GM19238 (cell line): ENCODE results near the gene HNRNPC.
A peak's percentile ranks its signal among the peaks of the same experiment; 100 is the strongest.
"Not testable (repeated sequence)": the region's sequence is repeated elsewhere in the genome, so short reads cannot be mapped to it uniquely, and the experiment has no call there.

ENCODE experiments used
- DNase-seq: peaks from one replicate; pipeline ENCODE4 v3.0.0; 2011; ENCODE audit warnings: low spot score; ENCODE audit not compliant: insufficient read length

The HNRNPC gene

GRCh38 chr14:21269252-21270046 lies at the start of gene HNRNPC:
HNRNPC (minus strand) TSS chr14:21269442; CDS start chr14:21234193, 35,249 bp downstream.
- DNase-seq, result peak; percentile 87

DNA sequence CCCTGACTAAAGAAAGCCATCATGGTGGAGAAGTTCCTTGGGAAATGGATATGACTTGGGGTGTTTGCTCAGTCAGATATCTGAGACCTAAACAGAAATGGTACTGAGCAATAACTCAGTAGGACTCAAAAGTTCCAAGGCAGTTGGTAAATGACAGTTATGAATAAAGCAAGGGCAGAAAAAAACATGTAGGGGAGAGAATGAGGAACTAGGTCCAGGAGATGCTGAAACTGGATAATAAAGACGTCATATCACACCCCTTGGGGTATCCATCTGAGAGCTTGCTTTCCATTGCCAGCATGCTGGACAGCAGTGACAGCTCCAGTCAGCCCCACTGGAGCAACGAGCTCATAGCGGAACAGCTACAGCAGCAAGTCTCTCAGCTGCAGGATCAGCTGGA lies 48.2 kb upstream of the HNRNPC start:
- no peak for DNase-seq

DNA sequence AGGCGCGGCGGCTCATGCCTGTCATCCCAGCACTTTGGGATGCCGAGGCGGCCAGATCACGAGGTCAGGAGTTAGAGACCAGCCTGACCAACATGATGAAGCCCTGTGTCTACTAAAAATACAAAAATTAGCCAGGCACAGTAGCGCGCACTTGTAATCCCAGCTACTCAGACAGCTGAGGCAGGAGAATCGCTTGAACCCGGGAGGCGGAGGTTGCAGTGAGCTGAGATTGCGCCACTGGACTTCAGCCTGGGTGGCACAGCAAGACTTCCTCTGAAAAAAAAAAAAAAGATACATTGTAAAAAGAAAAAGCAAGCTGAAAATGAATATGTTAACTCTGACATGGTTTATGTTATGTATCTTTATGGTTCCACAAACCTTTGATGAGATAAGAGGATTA lies 44.3 kb upstream of the HNRNPC start:
- DNase-seq, result no peak

DNA sequence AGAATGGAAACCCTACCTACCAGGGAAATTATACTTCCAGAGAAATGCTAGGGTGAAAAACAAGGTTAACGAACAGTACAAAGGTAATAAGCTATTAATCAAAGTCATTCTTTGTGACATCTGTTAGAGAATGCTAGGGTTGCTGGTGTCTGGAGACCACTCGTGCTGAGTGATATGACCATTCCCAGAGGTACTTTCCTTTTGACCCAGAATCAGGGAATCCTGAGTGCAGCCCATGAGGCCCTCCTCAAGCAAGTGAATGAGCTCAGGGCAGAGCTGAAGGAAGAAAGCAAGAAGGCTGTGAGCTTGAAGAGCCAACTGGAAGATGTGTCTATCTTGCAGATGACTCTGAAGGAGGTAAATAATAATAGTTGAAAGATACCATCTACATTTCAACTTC lies 42.4 kb upstream of the HNRNPC start:
- DNase-seq, result no peak

DNA sequence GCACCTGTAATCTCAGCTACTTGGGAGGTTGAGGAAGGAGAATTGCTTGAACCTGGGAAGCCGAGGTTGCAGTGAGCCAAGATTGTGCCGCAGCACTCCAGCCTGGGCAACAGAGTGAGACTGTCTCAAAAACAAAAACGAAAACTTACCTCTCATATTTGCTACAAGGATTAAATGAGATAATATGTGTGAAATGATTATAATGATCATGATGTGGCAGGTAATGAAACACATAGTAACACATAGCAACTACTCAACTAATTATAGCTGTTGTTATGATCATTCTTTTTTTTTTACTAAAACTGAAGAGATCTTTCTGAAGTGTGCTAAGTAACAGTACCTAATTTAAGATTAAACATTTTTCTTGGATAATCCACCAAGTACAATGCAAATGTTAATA lies 40.7 kb upstream of the HNRNPC start:
- no peak for DNase-seq

DNA sequence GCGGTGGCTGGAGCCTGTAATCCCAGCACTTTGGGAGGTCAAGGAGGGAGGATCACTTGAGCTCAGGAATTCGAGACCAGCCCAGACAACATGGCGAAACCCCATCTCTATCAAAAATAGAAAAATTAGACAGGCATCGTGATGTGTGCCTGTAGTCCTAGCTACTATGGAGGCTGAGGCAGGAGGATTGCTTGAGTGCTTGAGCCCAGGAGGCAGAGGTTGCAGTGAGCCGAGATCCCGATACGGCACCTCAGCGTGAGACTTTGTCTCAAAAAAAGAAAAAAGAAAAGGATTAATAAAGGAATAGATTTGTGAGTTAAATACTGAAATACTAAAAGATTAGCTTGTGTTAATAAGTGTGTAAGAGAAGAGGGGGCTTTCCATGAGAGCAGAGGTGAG lies 40.0 kb upstream of the HNRNPC start:
- DNase-seq, result no peak

GRCh38 chr14:21308479-21309237 lies 39.4 kb upstream of the HNRNPC start:
- peak; percentile 44 for DNase-seq

GRCh38 chr14:21308132-21308478 lies 38.9 kb upstream of the HNRNPC start:
- no peak for DNase-seq

DNA sequence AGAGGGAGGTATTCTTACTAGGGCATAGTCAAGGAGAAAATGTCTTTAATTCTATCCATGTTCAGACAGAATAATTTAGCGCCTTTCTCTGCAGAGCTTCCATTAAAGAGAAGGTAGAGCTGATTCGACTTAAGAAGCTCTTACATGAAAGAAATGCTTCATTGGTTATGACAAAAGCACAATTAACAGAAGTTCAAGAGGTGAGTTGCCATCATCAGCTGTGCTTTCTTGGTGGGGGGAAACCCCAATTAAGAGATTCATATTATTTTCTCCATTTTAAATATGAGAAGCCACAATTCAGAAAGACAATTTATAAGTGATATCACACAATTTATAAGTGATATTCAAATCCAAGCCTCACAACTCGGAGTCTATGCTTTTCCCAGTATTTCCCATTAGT lies 38.4 kb upstream of the HNRNPC start:
- DNase-seq, result no peak

- DNase-seq, result not testable (repeated sequence)
These were observed 33.5 kb upstream of the HNRNPC start for GRCh38 chr14:21302836-21303140.

DNA sequence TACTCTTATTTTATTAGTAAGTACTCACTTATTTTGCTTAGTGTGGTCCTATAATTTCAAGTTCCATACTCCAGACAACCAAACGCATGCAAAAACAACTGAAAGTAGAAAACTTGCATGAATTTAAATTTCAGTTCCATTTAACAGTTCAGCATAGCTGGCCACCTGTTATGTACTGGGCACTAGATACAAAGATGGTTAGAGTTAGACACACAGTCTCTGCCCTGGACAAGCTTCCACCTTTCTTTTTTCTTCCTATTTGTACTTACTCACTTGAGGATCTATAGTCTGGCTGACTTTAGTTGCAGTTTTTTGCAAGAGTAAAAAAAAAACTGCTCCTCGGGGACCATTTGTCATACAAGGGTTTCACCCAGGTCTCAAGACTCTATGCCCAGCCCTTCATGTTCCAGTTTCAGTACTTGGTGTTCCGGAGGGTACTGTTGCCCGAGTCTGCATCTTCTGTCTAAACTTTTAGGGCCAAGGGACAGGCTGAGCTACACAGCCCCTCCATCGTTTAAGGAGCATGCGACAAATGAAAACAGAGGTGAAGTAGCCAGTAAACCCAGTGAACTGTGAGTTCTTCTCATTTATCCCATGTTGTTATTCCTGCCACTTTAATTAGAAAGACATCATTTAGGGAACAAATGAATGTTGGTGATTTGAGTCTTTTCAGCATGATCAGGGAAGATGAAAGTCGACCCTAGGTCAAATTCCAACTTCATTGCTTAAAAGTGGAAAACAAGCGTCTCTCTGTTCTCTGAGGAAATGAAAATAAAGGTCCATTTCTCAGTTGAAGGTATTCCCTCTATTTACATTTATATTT lies 33.0 kb upstream of the HNRNPC start:
- no peak for DNase-seq

GRCh38 chr14:21300892-21301291 lies 31.6 kb upstream of the HNRNPC start:
- no peak for DNase-seq

DNA sequence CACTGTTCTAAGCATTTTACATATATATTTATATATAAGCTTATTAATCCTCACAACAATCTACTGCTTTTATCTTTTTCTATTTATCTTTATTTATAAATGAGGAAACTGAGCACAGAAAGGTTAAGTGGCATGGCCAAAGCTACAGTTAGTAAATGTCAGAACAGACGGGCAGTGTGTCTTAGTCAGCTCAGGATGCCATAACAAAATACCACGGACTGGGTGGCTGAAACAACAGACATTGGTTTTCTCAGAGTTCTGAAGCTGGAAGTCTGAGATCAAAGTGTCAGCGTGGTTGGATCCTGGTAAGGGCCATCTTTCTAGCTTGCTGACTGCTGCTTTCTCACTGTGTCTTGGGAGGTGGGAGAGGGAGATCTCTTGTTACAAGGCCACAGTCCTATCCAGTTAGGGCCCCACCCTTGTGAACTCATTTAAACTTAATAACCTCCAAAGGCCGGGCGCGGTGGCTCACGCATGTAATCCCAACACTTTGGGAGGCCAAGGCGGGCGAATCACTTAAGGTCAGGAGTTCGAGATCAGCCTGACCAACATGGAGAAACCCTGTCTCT lies 30.4 kb upstream of the HNRNPC start:
- no peak for DNase-seq

DNA sequence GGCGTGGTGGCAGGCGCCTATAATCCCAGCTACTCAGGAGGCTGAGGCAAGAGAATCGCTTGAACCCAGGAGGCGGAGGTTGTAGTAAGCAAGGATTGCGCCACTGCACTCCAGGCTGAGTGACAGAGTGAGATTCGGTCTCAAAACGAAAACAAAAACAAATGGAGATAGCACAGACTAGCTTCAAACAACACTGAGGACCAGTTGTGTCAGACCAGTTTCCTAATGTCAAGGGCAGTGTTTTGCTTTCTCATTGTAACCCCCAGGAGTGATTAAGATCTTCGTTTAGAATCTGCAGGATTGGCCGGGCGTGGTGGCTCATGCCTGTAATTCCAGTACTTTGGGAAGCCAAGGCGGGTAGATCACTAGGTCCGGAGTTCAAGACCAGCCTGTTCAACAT lies 29.1 kb upstream of the HNRNPC start:
- no peak for DNase-seq

DNA sequence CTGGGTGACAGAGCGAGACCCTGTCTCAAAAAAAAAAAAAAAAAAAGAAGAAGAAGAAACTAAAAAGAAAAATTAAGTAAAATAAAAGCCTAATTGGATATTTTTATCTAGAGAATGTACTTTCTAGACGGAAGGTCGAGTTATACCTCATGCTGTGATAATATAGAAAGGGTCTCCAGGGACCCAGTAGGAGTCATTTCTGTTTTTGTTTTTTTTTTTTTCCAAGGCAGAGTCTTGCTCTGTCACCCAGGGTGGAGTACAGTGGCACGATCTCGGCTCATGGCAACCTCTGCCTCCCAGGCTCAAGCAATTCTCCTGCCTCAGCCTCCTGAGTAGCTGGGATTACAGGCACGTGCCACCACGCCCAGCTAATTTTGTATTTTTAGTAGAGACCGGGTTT lies 24.8 kb upstream of the HNRNPC start:
- DNase-seq, result not testable (repeated sequence)

DNA sequence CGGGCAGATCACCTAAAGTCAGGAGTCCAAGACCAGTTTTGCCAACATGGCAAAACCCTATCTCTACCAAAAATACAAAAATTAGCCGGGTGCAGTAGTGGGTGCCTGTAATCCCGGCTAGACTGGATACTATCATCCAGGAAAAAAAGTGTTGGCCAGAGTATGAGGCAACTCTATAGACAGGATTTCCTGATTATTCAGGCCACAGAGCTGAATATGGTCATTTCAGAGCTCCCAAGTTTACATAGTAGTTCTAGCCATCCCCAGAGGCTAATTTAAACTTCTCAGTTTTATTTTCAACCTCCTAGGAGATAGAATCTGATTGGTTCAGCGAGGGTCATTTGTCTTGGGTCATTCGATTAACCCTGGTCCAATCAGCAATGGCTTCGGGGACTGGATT lies 17.9 kb upstream of the HNRNPC start:
- DNase-seq, result no peak

GRCh38 chr14:21286516-21286915 lies 17.3 kb upstream of the HNRNPC start:
- not testable (repeated sequence) for DNase-seq

DNA sequence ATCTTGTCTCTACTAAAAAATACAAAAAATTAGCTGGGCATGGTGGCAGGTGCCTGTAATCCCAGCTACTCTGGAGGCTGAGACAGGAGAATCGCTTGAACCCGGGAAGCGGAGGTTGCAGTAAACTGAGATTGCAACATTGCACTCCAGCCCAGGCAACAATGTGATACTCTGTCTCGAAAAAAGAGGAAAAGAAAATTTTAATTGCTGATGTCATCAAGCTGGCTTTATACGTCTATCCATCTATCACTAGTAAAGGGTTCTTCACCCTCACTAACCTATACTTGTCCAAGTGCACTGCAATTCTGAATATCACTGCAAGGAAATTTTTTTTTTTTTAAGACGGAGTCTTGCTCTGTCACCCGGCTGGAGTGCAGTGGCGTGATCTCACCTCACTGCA lies 12.7 kb upstream of the HNRNPC start:
- not testable (repeated sequence) for DNase-seq

- DNase-seq, result no peak
These were observed 10.5 kb upstream of the HNRNPC start, which contains the start of gene RPGRIP1 for GRCh38 chr14:21279783-21280182. RPGRIP1 (plus strand) TSS chr14:21280083; CDS start chr14:21287977, 7,894 bp downstream.

- no peak for DNase-seq
These were observed 9.4 kb upstream of the HNRNPC start for GRCh38 chr14:21278632-21279031.

- no peak for DNase-seq
These were observed 6.1 kb upstream of the HNRNPC start for GRCh38 chr14:21275261-21275858.
